Measurements from ENCODE around the gene MDN1. TPM values are rescaled to one million over a fixed set of nuclear protein-coding genes. Genes with fewer than 3 reads are reported as not detected.

The MDN1 gene
- total and polyA plus RNA-seq, 2 of the 13 experiments (the other 11 are each of a cell fraction or from before 2014, with no cell fraction given): 18.8 to 52.9 TPM

DNA sequence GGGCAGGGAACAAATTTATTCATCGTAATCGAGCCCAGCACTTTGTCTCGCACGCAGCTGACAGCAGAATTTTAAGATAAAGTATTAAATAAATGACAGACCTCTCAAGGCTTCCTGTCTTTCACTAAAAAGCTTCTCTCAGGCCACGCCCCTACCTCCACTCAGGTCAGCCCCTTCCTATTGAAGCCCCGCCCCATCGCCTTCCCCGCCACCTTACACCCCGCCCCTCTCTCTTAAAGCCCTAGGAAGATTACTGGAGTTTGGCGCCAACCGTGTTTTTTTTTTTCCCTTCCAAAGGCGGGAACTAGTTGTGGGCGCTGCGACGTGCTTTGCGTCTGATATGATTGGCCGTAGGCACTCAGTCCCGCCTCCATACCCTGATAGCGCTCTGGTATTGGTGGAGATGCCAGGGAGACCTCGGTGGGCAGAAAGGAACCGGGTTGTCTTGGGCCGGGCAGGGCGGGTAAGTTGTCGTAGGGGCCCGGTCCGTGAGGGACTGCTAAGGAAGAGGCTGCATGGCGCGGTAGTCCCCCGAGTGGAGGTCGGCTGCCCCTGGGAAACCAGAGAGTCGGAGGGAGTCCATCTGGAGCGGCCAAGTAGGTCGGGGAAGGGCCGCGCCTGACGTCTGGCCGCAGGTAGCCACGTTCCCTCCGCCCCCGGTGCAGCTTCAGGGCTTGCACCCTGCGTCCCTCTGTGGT lies 10.0 kb upstream of the MDN1 start, which contains the start of gene CASP8AP2 (continued):
- TF ChIP-seq, protein P1, sequence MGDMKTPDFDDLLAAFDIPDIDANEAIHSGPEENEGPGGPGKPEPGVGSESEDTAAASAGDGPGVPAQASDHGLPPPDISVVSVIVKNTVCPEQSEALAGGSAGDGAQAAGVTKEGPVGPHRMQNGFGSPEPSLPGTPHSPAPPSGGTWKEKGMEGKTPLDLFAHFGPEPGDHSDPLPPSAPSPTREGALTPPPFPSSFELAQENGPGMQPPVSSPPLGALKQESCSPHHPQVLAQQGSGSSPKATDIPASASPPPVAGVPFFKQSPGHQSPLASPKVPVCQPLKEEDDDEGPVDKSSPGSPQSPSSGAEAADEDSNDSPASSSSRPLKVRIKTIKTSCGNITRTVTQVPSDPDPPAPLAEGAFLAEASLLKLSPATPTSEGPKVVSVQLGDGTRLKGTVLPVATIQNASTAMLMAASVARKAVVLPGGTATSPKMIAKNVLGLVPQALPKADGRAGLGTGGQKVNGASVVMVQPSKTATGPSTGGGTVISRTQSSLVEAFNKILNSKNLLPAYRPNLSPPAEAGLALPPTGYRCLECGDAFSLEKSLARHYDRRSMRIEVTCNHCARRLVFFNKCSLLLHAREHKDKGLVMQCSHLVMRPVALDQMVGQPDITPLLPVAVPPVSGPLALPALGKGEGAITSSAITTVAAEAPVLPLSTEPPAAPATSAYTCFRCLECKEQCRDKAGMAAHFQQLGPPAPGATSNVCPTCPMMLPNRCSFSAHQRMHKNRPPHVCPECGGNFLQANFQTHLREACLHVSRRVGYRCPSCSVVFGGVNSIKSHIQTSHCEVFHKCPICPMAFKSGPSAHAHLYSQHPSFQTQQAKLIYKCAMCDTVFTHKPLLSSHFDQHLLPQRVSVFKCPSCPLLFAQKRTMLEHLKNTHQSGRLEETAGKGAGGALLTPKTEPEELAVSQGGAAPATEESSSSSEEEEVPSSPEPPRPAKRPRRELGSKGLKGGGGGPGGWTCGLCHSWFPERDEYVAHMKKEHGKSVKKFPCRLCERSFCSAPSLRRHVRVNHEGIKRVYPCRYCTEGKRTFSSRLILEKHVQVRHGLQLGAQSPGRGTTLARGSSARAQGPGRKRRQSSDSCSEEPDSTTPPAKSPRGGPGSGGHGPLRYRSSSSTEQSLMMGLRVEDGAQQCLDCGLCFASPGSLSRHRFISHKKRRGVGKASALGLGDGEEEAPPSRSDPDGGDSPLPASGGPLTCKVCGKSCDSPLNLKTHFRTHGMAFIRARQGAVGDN (CRISPR knock-in tag; IDR thresholded peaks at IDR 0.05): peak; percentile 80
- TF ChIP-seq DR1 (CRISPR knock-in tag; IDR thresholded peaks at IDR 0.05): peak; percentile 81
- TF ChIP-seq, protein P2, sequence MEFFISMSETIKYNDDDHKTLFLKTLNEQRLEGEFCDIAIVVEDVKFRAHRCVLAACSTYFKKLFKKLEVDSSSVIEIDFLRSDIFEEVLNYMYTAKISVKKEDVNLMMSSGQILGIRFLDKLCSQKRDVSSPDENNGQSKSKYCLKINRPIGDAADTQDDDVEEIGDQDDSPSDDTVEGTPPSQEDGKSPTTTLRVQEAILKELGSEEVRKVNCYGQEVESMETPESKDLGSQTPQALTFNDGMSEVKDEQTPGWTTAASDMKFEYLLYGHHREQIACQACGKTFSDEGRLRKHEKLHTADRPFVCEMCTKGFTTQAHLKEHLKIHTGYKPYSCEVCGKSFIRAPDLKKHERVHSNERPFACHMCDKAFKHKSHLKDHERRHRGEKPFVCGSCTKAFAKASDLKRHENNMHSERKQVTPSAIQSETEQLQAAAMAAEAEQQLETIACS (CRISPR knock-in tag; IDR thresholded peaks at IDR 0.05): no peak
- TF ChIP-seq ZNF205 (CRISPR knock-in tag; IDR thresholded peaks at IDR 0.05): 0 out of 2 replicates have a peak, but pooled peaks have one; percentile 32
- no peak for TF ChIP-seq ZNF644 (CRISPR knock-in tag; IDR thresholded peaks at IDR 0.05; ENCODE audit: low read depth)
- TF ChIP-seq, protein P3, sequence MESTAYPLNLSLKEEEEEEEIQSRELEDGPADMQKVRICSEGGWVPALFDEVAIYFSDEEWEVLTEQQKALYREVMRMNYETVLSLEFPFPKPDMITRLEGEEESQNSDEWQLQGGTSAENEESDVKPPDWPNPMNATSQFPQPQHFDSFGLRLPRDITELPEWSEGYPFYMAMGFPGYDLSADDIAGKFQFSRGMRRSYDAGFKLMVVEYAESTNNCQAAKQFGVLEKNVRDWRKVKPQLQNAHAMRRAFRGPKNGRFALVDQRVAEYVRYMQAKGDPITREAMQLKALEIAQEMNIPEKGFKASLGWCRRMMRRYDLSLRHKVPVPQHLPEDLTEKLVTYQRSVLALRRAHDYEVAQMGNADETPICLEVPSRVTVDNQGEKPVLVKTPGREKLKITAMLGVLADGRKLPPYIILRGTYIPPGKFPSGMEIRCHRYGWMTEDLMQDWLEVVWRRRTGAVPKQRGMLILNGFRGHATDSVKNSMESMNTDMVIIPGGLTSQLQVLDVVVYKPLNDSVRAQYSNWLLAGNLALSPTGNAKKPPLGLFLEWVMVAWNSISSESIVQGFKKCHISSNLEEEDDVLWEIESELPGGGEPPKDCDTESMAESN (CRISPR knock-in tag; conservative IDR thresholded peaks at IDR 0.05): peak; percentile 61
- TF ChIP-seq, protein P4, sequence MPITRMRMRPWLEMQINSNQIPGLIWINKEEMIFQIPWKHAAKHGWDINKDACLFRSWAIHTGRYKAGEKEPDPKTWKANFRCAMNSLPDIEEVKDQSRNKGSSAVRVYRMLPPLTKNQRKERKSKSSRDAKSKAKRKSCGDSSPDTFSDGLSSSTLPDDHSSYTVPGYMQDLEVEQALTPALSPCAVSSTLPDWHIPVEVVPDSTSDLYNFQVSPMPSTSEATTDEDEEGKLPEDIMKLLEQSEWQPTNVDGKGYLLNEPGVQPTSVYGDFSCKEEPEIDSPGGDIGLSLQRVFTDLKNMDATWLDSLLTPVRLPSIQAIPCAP (CRISPR knock-in tag; IDR thresholded peaks at IDR 0.05; ENCODE audit: low read depth): no peak
- TF ChIP-seq, protein P5, sequence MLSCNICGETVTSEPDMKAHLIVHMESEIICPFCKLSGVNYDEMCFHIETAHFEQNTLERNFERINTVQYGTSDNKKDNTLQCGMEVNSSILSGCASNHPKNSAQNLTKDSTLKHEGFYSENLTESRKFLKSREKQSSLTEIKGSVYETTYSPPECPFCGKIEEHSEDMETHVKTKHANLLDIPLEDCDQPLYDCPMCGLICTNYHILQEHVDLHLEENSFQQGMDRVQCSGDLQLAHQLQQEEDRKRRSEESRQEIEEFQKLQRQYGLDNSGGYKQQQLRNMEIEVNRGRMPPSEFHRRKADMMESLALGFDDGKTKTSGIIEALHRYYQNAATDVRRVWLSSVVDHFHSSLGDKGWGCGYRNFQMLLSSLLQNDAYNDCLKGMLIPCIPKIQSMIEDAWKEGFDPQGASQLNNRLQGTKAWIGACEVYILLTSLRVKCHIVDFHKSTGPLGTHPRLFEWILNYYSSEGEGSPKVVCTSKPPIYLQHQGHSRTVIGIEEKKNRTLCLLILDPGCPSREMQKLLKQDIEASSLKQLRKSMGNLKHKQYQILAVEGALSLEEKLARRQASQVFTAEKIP (CRISPR knock-in tag; IDR thresholded peaks at IDR 0.05; ENCODE audit: borderline replicate concordance): no peak
- peak; percentile 67; the same call in 1 of the 2 replicates for TF ChIP-seq KDM5B (CRISPR knock-in tag; IDR thresholded peaks at IDR 0.05; ENCODE audit: borderline replicate concordance)
- no peak for TF ChIP-seq ZNF331 (CRISPR knock-in tag; IDR thresholded peaks at IDR 0.05)
- TF ChIP-seq ZNF501 (CRISPR knock-in tag; IDR thresholded peaks at IDR 0.05): peak; percentile 46; the same call in 1 of the 2 replicates
- TF ChIP-seq ZNF350 (CRISPR knock-in tag; IDR thresholded peaks at IDR 0.05; ENCODE audit: borderline replicate concordance, low read depth): peak; percentile 50; the same call in 1 of the 2 replicates
- no peak for TF ChIP-seq ZNF746 (CRISPR knock-in tag; IDR thresholded peaks at IDR 0.05)
- no peak for TF ChIP-seq IRF2 (CRISPR knock-in tag; IDR thresholded peaks at IDR 0.05)
- TF ChIP-seq NRL (CRISPR knock-in tag; IDR thresholded peaks at IDR 0.05; ENCODE audit: borderline replicate concordance): peak; percentile 79
- no peak for TF ChIP-seq ZNF775 (CRISPR knock-in tag; IDR thresholded peaks at IDR 0.05; ENCODE audit: borderline replicate concordance)
- TF ChIP-seq TAF1 (CRISPR knock-in tag; IDR thresholded peaks at IDR 0.05): peak; percentile 62; the same call in 1 of the 2 replicates
- peak; percentile 83 for TF ChIP-seq ZNF605 (CRISPR knock-in tag; IDR thresholded peaks at IDR 0.05)

Data from HepG2 (cell line).